Middle frontal gyrus (tissue), 1 donor: Measurements from ENCODE around the gene NBR1.
"Not testable (repeated sequence)": the region's sequence is repeated elsewhere in the genome, so short reads cannot be mapped to it uniquely, and the experiment has no call there.

ENCODE experiments used
- DNase-seq: peaks from one replicate; pipeline ENCODE4 v3.0.0-alpha.2; 2015; ENCODE audit warnings: low spot score; ENCODE audit errors: extremely low spot score

NBR1 gene

GRCh38 chr17:43153197-43153835 is 17.7 kb upstream of the NBR1 start:
- not testable (repeated sequence) for DNase-seq

GRCh38 chr17:43155666-43156065 is 15.3 kb upstream of the NBR1 start:
- no peak for DNase-seq

- not testable (repeated sequence) for DNase-seq
Observed at GRCh38 chr17:43159232-43159631, 11.8 kb upstream of the NBR1 start.

GRCh38 chr17:43159957-43160356 is 11.1 kb upstream of the NBR1 start:
- DNase-seq, result not testable (repeated sequence)

- not testable (repeated sequence) for DNase-seq
Observed at GRCh38 chr17:43165971-43166370, 5.0 kb upstream of the NBR1 start.

GRCh38 chr17:43169561-43170139 is 1.4 kb upstream of the NBR1 start:
- no peak for DNase-seq

- DNase-seq, result peak; percentile 88
Observed at GRCh38 chr17:43170140-43170765, 761 bp upstream of the NBR1 start.

GRCh38 chr17:43171586-43172487 is 823 bp downstream of the NBR1 start:
- peak; percentile 8 for DNase-seq

GRCh38 chr17:43175213-43176118 is 4.5 kb downstream of the NBR1 start:
- DNase-seq, result no peak

GRCh38 chr17:43176119-43176570 is 5.1 kb downstream of the NBR1 start:
- no peak for DNase-seq

- no peak for DNase-seq
Observed at GRCh38 chr17:43183921-43184320, 12.9 kb downstream of the NBR1 start.

- DNase-seq, result not testable (repeated sequence)
Observed at GRCh38 chr17:43186656-43187055, 15.6 kb downstream of the NBR1 start.

- no peak for DNase-seq
Observed at GRCh38 chr17:43193251-43193650, 22.2 kb downstream of the NBR1 start.

- no peak for DNase-seq
Observed at GRCh38 chr17:43199633-43200032, 28.6 kb downstream of the NBR1 start.

GRCh38 chr17:43200127-43200526 is 29.1 kb downstream of the NBR1 start:
- no peak for DNase-seq

GRCh38 chr17:43203013-43203412 is 32.0 kb downstream of the NBR1 start:
- not testable (repeated sequence) for DNase-seq

- no peak for DNase-seq
Observed at GRCh38 chr17:43210576-43210975, 39.6 kb downstream of the NBR1 start.

- no peak for DNase-seq
Observed at GRCh38 chr17:43211123-43211479, 40.1 kb downstream of the NBR1 start.

- no peak for DNase-seq
Observed at GRCh38 chr17:43211480-43212402, 40.7 kb downstream of the NBR1 start, which contains the start of gene TMEM106A. TSS of gene TMEM106A (plus strand) at chr17:43211875. CDS start at chr17:43213042, 1,167 bp downstream.
